T-cell (primary cell): ENCODE results near the gene U2AF2. TPM values are rescaled to one million over a fixed set of nuclear protein-coding genes. Genes with fewer than 3 reads are reported as not detected.

ENCODE experiments used
- ATAC-seq, 4 experiments: fragments of 200-7000 bp in 3 of 4; fragments of 150-1000 bp in 1 of 4; cut with Tn5 transposase; replicated peaks in 1 of 4; 1 replicate in 3 of 4; 2 replicates in 1 of 4; pipeline ENCODE4 v1.10.0; 2021; ENCODE audit warnings: moderate library complexity in 3 of 4, mild to moderate bottlenecking in 2 of 4, moderate number of reproducible peaks in 1 of 4
- CTCF ChIA-PET, 2 donors: fragments of 300-600 bp; sonication (Branson Sonifier 250); formaldehyde crosslinking; loops; one replicate each; lab custom pipeline; 2022; ENCODE audit warnings: antibody characterized with exemption in 2 of 2; lab: Charles Lee
- POLR2A ChIA-PET, 2 donors: fragments of 300-600 bp; sonication (Branson Sonifier 250); formaldehyde crosslinking; loops; one replicate each; lab custom pipeline; 2022; ENCODE audit warnings: antibody characterized with exemption in 2 of 2; lab: Charles Lee
- DNase-seq, 35 experiments: peaks; one replicate each; pipeline versions ENCODE4 v3.0.0 to v3.0.0-alpha.2; 2013 to 2023
- H3K27ac ChIP-seq: one replicate; pipeline ENCODE4 v1.5.1; 2013; ENCODE audit warnings: low read length
- H3K27me3 ChIP-seq, 2 experiments: replicated peaks in 1 of 2; 1 replicate in 1 of 2; 2 replicates in 1 of 2; pipeline versions ENCODE4 v1.6.1 to v1.7.0; 2013; ENCODE audit warnings: low read length in 1 of 2, mixed read lengths in 1 of 2; ENCODE audit not compliant: control insufficient read depth in 2 of 2, insufficient read depth in 2 of 2; ENCODE audit errors: extremely low read depth in 1 of 2
- H3K36me3 ChIP-seq, 2 donors: 1 replicate in 1 of 2; 2 replicates in 1 of 2; pipeline versions ENCODE4 v1.6.1 to v1.7.0; 2013; ENCODE audit warnings: low read length in 1 of 2; ENCODE audit not compliant: control insufficient read depth in 2 of 2, insufficient read depth in 1 of 2; ENCODE audit errors: extremely low read depth in 1 of 2
- H3K4me1 ChIP-seq, 2 experiments: 1 replicate in 1 of 2; 2 replicates in 1 of 2; pipeline versions ENCODE4 v1.6.1 to v1.7.0; 2013; ENCODE audit warnings: low read length in 2 of 2, mixed read lengths in 1 of 2; ENCODE audit not compliant: insufficient read depth in 2 of 2, control insufficient read depth in 1 of 2; ENCODE audit errors: extremely low read depth in 1 of 2
- H3K4me3 ChIP-seq, 2 donors: 1 replicate in 1 of 2; 2 replicates in 1 of 2; pipeline versions ENCODE4 v1.5.1 to v1.7.0; 2013; ENCODE audit warnings: mild to moderate bottlenecking in 2 of 2, low read length in 1 of 2, moderate library complexity in 1 of 2; ENCODE audit not compliant: control insufficient read depth in 1 of 2; ENCODE audit errors: extremely low read depth in 1 of 2
- H3K9me3 ChIP-seq: 2 replicates; pipeline ENCODE4 v1.7.0; 2013
- H3K27ac Mint-ChIP-seq, 2 donors: one replicate each; pipeline ENCODE4 v1.8.0; 2020 to 2021; ENCODE audit warnings: mild to moderate bottlenecking in 2 of 2, mixed read lengths in 2 of 2
- H3K27me3 Mint-ChIP-seq, 2 donors: one replicate each; pipeline ENCODE4 v1.8.0; 2021 to 2022; ENCODE audit warnings: mixed read lengths in 2 of 2
- H3K36me3 Mint-ChIP-seq: one replicate; pipeline ENCODE4 v1.8.0; 2021; ENCODE audit warnings: mixed read lengths
- H3K4me1 Mint-ChIP-seq, 3 donors: one replicate each; pipeline ENCODE4 v1.8.0; 2020 to 2022; ENCODE audit warnings: mixed read lengths in 3 of 3, mild to moderate bottlenecking in 1 of 3
- H3K4me3 Mint-ChIP-seq, 3 donors: one replicate each; pipeline ENCODE4 v1.8.0; 2020 to 2022; ENCODE audit warnings: mild to moderate bottlenecking in 3 of 3, mixed read lengths in 3 of 3, moderate library complexity in 3 of 3
- H3K9me3 Mint-ChIP-seq, 3 donors: one replicate each; pipeline ENCODE4 v1.8.0; 2020 to 2022; ENCODE audit warnings: mixed read lengths in 3 of 3
- WGBS: methylation state at CpG from one replicate; pipeline ENCODE4 v1.1.5; 2013; ENCODE audit warnings: missing lambda C conversion rate; ENCODE audit not compliant: insufficient coverage; 5-methylcytosine and 5-hydroxymethylcytosine counted together
- total RNA-seq, 35 experiments: library from RNA in 6 of 35; stranded (reverse) in 6 of 35; fragments of 120-200 nt in 1 of 35; gene quantifications; one replicate each; pipeline versions ENCODE4 v1.2.1 to v1.2.4 and lab custom pipeline; 2013 to 2026

U2AF2 gene
- total RNA-seq, 5 donors from 2014 or later (not counting 1 experiment from before 2014, with no cell fraction given): 254 to 310 (median 303) TPM

DNA sequence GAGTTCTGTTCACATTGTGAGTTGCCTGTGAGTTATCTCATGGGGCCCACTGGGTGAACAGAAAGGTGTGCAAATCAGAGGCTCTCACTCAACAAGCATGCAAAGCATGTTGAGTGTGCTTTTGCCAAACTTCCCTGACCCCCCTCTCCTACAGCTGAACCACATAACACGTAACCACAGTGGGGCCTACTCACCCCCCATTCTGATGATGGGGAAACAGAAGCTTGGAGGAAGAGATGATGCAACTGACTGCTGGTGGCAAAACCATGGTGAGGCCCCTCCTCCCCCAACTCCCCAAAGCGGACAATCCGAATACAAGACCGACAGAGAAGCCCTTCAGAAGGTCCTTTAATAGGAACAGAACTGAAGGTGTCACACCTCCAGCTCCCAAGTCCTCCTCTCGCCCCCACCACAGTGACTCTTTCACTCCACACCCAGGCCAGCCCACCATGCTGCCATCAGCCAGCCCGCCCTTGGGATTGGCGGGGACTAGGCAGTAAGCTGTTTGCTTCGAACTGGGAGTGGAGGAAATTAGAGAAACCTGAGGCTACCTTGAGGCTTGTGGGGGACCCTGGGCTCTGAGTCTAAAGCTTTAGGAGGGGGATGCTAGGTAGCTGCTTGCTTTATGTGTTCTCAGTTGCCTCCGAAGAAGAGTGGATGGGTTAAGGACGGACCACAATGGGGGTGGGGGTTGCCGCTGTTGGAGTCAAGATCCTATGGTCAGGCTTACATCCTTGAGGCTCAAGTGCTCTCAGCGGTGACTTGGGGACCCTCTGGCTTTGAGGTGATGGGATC is 34.2 kb upstream of the U2AF2 start:
- peak in 8 of 35 experiments; percentile 16 to 54 (median 38) for DNase-seq

DNA sequence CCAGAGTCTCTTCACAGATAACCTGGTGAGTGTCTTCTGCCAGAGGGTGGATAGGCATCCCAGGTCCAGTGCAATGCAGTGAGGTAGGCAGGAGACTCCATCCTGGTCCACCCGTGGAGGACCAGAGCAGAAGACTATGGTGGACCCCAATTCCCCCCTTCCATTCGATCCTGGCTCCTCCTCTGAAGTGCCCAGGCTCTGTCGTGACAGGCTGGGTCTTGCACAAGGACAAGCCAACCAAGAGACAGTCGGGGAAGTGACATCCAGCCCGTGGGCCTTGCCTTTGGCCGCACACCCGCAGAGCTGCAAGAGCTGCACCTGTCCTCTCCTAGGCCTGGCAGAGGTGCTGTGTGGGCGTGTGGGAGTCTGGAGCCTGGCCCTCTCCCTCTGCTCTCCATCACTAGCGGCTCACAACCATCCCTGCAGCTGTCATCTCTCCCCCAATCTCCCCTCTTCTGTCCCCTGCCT is 33.6 kb upstream of the U2AF2 start:
- H3K4me1 Mint-ChIP-seq: peaks cover 39 to 44% (median 43%) of the 10 kb centered on the region in 3 donors
- H3K27ac Mint-ChIP-seq: peak overlapping the region in 1 of 2 donors; percentile 79

More for the DNA sequence above, 34.2 kb upstream of the U2AF2 start:
- H3K4me3 Mint-ChIP-seq: peak overlapping the region in 1 of 3 donors; percentile 35
- POLR2A ChIA-PET: interaction anchor here in 1 of 2 donors (0.6 kb wide), 1 partner anchor 361 kb away, joined by 3 read pairs; no protein-coding TSS in a partner anchor
- no peaks in the 10 kb centered on the region for H3K9me3 Mint-ChIP-seq
- peaks cover 8 to 17% of the 10 kb centered on the region in 2 donors for H3K36me3 ChIP-seq
- peaks cover 13% of the 10 kb centered on the region for H3K36me3 Mint-ChIP-seq
- peak overlapping the region; percentile 76 to 79 for H3K27ac Mint-ChIP-seq
- CTCF ChIA-PET: interaction anchor here in 1 of 2 donors (0.9 kb wide), 1 partner anchor 11 kb away, joined by 4 read pairs; no protein-coding TSS in a partner anchor
- peaks cover 18 to 27% of the 10 kb centered on the region in 2 experiments for H3K4me1 ChIP-seq
- no peaks in the 10 kb centered on the region for H3K9me3 ChIP-seq
- H3K4me1 Mint-ChIP-seq: peaks cover 33 to 40% (median 37%) of the 10 kb centered on the region in 3 donors
- no peaks in the 10 kb centered on the region for H3K27me3 Mint-ChIP-seq
- WGBS: 97% methylated on average over 4 of the region's 12 CpGs
- peak in 1 of 4 experiments; percentile 11 for ATAC-seq
- H3K27me3 ChIP-seq: no peaks in the 10 kb centered on the region
- no peak overlapping the region for H3K27ac ChIP-seq
- H3K4me3 ChIP-seq: no peak overlapping the region

DNA sequence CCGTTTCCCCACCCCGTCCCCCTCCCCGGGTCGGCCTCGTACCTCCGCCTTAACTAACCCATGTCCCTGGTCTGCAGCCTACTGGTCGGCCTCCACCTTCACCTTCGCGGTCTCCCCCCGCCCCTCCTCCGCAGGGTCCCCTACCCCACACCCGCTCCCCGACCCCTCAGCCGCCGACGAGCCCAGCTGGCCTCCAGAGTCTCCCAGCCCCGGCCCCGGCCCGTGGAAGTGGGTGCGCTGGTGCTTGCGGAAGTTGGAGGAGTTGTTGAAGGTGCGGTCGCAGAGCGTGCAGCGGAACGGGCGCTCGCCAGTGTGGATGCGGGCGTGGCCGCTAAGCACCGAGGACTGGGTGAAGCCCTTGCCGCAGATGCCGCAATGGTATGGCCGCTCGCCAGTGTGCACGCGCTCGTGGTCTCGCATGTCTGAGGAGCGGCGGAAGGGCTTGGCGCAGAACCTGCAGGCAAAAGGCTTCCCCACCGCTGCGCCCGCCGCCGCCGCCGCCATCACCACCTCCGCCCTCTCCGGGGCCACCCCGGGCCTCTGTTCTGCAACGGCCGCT is 33.1 kb upstream of the U2AF2 start:
- Mint-ChIP-seq H3K36me3 (peaks cover 11% of the 10 kb centered on the region), H3K4me1 (peaks cover 44 to 49% (median 48%) of the 10 kb centered on the region in 3 donors), H3K4me3 (no peak overlapping the region), H3K27me3 (no peaks in the 10 kb centered on the region), H3K27ac (no peak overlapping the region), H3K9me3 (no peaks in the 10 kb centered on the region)
- Histone ChIP-seq H3K27me3 (no peaks in the 10 kb centered on the region), H3K36me3 (peaks cover 4 to 11% of the 10 kb centered on the region in 2 donors), H3K9me3 (no peaks in the 10 kb centered on the region), H3K27ac (no peak overlapping the region), H3K4me3 (no peak overlapping the region), H3K4me1 (peaks cover 22 to 37% of the 10 kb centered on the region in 2 experiments)
- ChIA-PET CTCF (no interaction called here), POLR2A (no interaction called here)
- WGBS: 98% methylated on average over 43 of the region's 55 CpGs
- no peak for DNase-seq
- no peak for ATAC-seq

More for the DNA sequence above, 33.6 kb upstream of the U2AF2 start:
- no peak overlapping the region for H3K27ac ChIP-seq
- 100% methylated on average over 5 of the region's 9 CpGs for WGBS
- peak overlapping the region in 1 of 2 donors; percentile 3 for H3K4me3 ChIP-seq
- ChIA-PET CTCF (no interaction called here), POLR2A (no interaction called here)
- no peaks in the 10 kb centered on the region for H3K9me3 ChIP-seq
- Mint-ChIP-seq H3K27me3 (no peaks in the 10 kb centered on the region), H3K4me3 (no peak overlapping the region), H3K36me3 (peaks cover 13% of the 10 kb centered on the region), H3K9me3 (no peaks in the 10 kb centered on the region)
- H3K27me3 ChIP-seq: no peaks in the 10 kb centered on the region
- H3K36me3 ChIP-seq: peaks cover 8 to 14% of the 10 kb centered on the region in 2 donors
- H3K4me1 ChIP-seq: peaks cover 21 to 32% of the 10 kb centered on the region in 2 experiments
- DNase-seq: no peak
- ATAC-seq: no peak

DNA sequence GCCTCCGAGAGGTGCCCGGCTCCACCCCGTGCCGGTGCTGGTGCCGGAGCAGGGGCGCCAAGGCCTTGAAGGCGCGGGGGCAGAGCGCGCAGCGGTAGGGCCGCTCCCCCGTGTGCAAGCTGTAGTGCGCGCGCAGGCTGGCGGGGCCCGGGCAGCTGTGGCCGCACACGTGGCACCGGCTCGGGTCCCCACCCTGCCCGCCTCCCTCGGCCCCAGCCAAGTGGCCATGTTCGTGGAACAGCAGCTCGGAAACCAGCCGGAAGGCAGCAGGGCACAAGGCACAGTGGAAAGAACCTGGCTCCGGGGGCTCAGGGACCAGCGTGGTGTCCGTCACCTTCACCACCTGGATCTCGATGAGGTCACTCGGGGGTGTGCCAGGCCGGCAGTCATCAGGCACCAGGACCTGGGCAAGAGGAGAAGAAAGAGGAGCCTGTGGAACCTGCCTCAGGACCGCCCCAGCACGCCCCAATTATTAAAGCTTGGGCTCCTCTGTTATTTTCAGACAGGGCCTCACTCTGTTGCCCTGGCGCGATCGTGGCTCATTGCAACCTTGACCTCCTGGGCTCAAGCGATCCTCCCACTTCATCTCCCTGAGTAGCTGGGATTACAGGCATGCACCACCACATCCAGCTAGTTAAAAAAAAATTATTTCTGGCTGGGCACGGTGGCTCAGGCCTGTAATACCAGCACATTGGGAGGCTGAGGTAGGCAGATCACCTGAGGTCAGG is 32.4 kb upstream of the U2AF2 start:
- Mint-ChIP-seq H3K27me3 (no peaks in the 10 kb centered on the region), H3K4me1 (peaks cover 50 to 55% (median 54%) of the 10 kb centered on the region in 3 donors), H3K9me3 (no peaks in the 10 kb centered on the region), H3K27ac (no peak overlapping the region), H3K4me3 (no peak overlapping the region), H3K36me3 (peaks cover 7% of the 10 kb centered on the region)
- no peak for ATAC-seq
- no peak overlapping the region for H3K4me3 ChIP-seq
- H3K4me1 ChIP-seq: peaks cover 28 to 44% of the 10 kb centered on the region in 2 experiments
- DNase-seq: no peak
- 97% methylated on average over 23 of the region's 40 CpGs for WGBS
- no peaks in the 10 kb centered on the region for H3K9me3 ChIP-seq
- no peak overlapping the region for H3K27ac ChIP-seq
- ChIA-PET POLR2A (interaction anchor here in 1 of 2 donors (0.8 kb wide), 1 partner anchor 11 kb away, joined by 3 read pairs; no protein-coding TSS in a partner anchor), CTCF (no interaction called here)
- H3K36me3 ChIP-seq: peaks cover 3 to 5% of the 10 kb centered on the region in 2 donors
- H3K27me3 ChIP-seq: no peaks in the 10 kb centered on the region

DNA sequence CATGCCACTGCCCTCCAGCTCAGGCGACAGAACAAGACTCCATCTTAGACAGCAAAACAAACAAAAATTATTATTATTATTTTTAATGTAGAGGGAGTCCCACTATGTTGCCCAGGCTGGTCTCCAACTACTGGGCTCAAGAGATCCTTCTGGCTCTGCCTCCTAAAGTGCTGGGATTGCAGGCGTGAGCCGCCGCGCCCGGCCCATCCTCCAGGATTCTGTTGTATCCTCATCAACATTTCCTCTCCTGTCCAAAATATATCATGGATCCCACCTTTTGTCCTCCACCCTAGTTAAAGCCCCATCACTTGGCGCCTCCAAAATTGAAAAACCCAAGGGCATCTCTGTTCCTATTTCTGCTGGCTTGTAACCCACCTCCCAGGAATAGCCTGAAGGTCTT is 31.7 kb upstream of the U2AF2 start:
- WGBS: 98% methylated on average over 6 of the region's 7 CpGs
- peak overlapping the region in 1 of 2 donors; percentile 95 for H3K27ac Mint-ChIP-seq
- ChIA-PET CTCF (interaction anchor here (0.6 to 4.4 kb wide), 4 partner anchors 9 to 71 kb away, joined by 4 to 42 read pairs (median 14); partner anchors contain the start of gene ZNF865 (in 1 of the 2)), POLR2A (interaction anchor here in 1 of 2 donors (0.8 kb wide), 1 partner anchor 10 kb away, joined by 3 read pairs; no protein-coding TSS in a partner anchor)
- H3K27me3 ChIP-seq: no peaks in the 10 kb centered on the region
- no peak for ATAC-seq
- H3K36me3 Mint-ChIP-seq: peaks cover 3% of the 10 kb centered on the region
- no peaks in the 10 kb centered on the region for H3K9me3 ChIP-seq
- H3K4me1 ChIP-seq: peaks cover 30 to 44% of the 10 kb centered on the region in 2 experiments
- peaks cover 0 to 3% of the 10 kb centered on the region in 2 donors for H3K36me3 ChIP-seq
- DNase-seq: no peak
- no peaks in the 10 kb centered on the region for H3K9me3 Mint-ChIP-seq
- H3K4me3 ChIP-seq: no peak overlapping the region
- no peaks in the 10 kb centered on the region for H3K27me3 Mint-ChIP-seq
- H3K4me1 Mint-ChIP-seq: peaks cover 53 to 59% (median 57%) of the 10 kb centered on the region in 3 donors
- no peak overlapping the region for H3K27ac ChIP-seq
- H3K4me3 Mint-ChIP-seq: peak overlapping the region in 1 of 3 donors; percentile 84
